Measurements from ENCODE around the gene NUDCD3. TPM values are rescaled to one million over a fixed set of nuclear protein-coding genes. Genes with fewer than 3 reads are reported as not detected.

NUDCD3 gene
- total RNA-seq, 1 donor from 2014 or later = 88.2 TPM

- peak; percentile 44 for DNase-seq
Observed at GRCh38 chr7:44348851-44349781, 141.3 kb downstream of the NUDCD3 start.

- DNase-seq = no peak
Observed at GRCh38 chr7:44348300-44348699, 142.2 kb downstream of the NUDCD3 start.

GRCh38 chr7:44347546-44348114 is 142.8 kb downstream of the NUDCD3 start:
- no peak for DNase-seq

GRCh38 chr7:44346063-44346462 is 144.4 kb downstream of the NUDCD3 start:
- no peak for DNase-seq

GRCh38 chr7:44341401-44341800 is 149.1 kb downstream of the NUDCD3 start:
- no peak for DNase-seq

GRCh38 chr7:44338600-44338999 is 151.9 kb downstream of the NUDCD3 start:
- no peak for DNase-seq

- no peak for DNase-seq
Observed at GRCh38 chr7:44336491-44336890, 154.0 kb downstream of the NUDCD3 start.

- no peak for DNase-seq
Observed at GRCh38 chr7:44335184-44335583, 155.3 kb downstream of the NUDCD3 start.

- DNase-seq = no peak
Observed at GRCh38 chr7:44334734-44335097, 155.7 kb downstream of the NUDCD3 start.

- no peak for DNase-seq
Observed at GRCh38 chr7:44333911-44334733, 156.3 kb downstream of the NUDCD3 start.

- DNase-seq = no peak
Observed at GRCh38 chr7:44331682-44332081, 158.8 kb downstream of the NUDCD3 start.

- DNase-seq = no peak
Observed at GRCh38 chr7:44330331-44330730, 160.1 kb downstream of the NUDCD3 start.

- DNase-seq = no peak
Observed at GRCh38 chr7:44329888-44330287, 160.6 kb downstream of the NUDCD3 start.

Small RNA genes lying within 50 kb of the gene (small RNA-seq; reads per million reads assigned to genes)
- gene RNU6-1097P (ENCODE audit: low replicate concordance) = not detected

Other genes with a start within 250 kb of the NUDCD3 start
- gene CAMK2B, start 165.1 kb downstream of the NUDCD3 start, total RNA-seq = 26.7 TPM
- gene NPC1L1, start 50.7 kb upstream of the NUDCD3 start, total RNA-seq = not detected
- 49.4 TPM for gene DDX56, start 83.2 kb upstream of the NUDCD3 start, total RNA-seq
- gene TMED4, start 91.6 kb upstream of the NUDCD3 start, total RNA-seq = 255 TPM
- gene OGDH, start 116.0 kb upstream of the NUDCD3 start, total RNA-seq = 198 TPM